Sigmoid colon (tissue), 4 donors: Measurements from ENCODE around the gene SLC25A43.

Experiments used
- CTCF ChIP-seq, 4 experiments: fragments of 450-650 bp in 3 of 4; fragments of 200-600 bp in 1 of 4; IDR thresholded peaks; one replicate each; pipeline ENCODE4 v1.5.1; 2016 to 2019; ENCODE audit warnings: antibody characterized with exemption in 4 of 4, mild to moderate bottlenecking in 3 of 4, moderate library complexity in 2 of 4
- EP300 ChIP-seq, 4 donors: sonication (generic); formaldehyde crosslinking; IDR thresholded peaks; one replicate each; pipeline ENCODE4 v1.6.1; 2017; ENCODE audit warnings: antibody characterized with exemption in 4 of 4
- POLR2A ChIP-seq, 2 donors: fragments of 450-650 bp; IDR thresholded peaks; one replicate each; pipeline ENCODE4 v1.6.1; 2016; ENCODE audit warnings: antibody characterized with exemption in 2 of 2, mild to moderate bottlenecking in 2 of 2, moderate library complexity in 2 of 2
- POLR2AphosphoS5 ChIP-seq, 4 donors: sonication (generic); formaldehyde crosslinking; IDR thresholded peaks; one replicate each; pipeline ENCODE4 v1.6.1; 2017; ENCODE audit warnings: antibody characterized with exemption in 4 of 4

GRCh38 chrX:119421016-119421705 lies 22.0 kb downstream of the SLC25A43 start:
- TF ChIP-seq POLR2A (IDR thresholded peaks at IDR 0.05) = no peak
- TF ChIP-seq EP300 (IDR thresholded peaks at IDR 0.05) = no peak
- no peak for TF ChIP-seq CTCF (IDR thresholded peaks at IDR 0.05)
- TF ChIP-seq POLR2AphosphoS5 (IDR thresholded peaks at IDR 0.05) = no peak
